Measurements from ENCODE around the gene CHMP5. TPM values are rescaled to one million over a fixed set of nuclear protein-coding genes. Genes with fewer than 3 reads are reported as not detected.

The CHMP5 gene
- total RNA-seq, 2 experiments from 2014 or later, result 31.2 to 50.1 TPM

DNA sequence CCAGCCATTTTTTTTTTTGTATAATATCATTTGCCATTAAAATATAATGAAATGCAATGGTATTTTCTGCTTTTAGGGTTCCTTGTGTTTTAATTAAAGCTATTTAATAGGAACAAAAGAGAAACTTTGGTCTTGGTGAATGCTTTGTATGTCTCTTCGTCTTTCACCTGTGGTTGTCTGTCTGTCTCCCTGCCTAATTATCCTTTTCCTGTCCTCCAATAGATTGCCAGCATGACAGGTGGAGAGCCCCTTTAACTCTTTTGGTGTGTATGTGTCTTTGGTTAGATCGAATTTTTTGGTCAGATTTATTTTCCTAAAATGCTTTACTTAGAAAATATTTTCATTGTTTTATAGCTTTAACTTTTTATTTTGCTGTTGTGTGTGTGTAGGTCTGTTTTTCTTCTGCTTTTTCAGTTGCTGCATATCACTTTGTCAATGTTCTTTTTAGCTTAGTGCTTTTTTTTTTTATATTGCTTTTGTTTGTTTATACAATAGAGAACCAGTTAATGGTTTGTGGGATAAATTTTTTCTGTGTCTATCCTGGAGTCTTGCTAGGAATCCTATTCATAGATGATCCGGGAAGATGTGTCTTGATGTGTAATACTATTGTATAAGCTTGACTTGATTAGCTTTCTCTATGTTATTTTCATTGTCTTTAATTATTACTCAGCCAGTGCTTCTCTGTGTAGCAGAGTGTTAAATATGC lies 8.6 kb downstream of the CHMP5 start:
- Histone ChIP-seq H3K79me2 (ENCODE audit: insufficient read depth, low read depth, low read length) (no peaks in the 10 kb centered on the region; the same call in 1 of the 2 replicates), H3K4me2 (ENCODE audit: low read length) (no peak overlapping the region), H3K4me1 (ENCODE audit: insufficient read depth, low read length, poor library complexity, severe bottlenecking) (no peaks in the 10 kb centered on the region), H4K20me1 (ENCODE audit: insufficient read depth, low read length) (no peaks in the 10 kb centered on the region), H3K27ac (ENCODE audit: low read depth, low read length, poor library complexity, severe bottlenecking) (no peak overlapping the region), H3K9me3 (ENCODE audit: low read length) (no peaks in the 10 kb centered on the region), H3K4me3 (ENCODE audit: low read depth, low read length, poor library complexity, severe bottlenecking) (no peak overlapping the region), H3K9me2 (ENCODE audit: insufficient read depth, low read length) (no peaks in the 10 kb centered on the region), H3K36me3 (ENCODE audit: insufficient read depth, low read length) (peaks cover 86% of the 10 kb centered on the region), H2AFZ (ENCODE audit: low read length) (no peak overlapping the region)
- no peak for DNase-seq (ENCODE audit: low spot score)
- TF ChIP-seq EZH2phosphoT487 (IDR thresholded peaks at IDR 0.05; ENCODE audit: borderline replicate concordance, low read depth, low read length), result no peak
- TF ChIP-seq, protein P1, sequence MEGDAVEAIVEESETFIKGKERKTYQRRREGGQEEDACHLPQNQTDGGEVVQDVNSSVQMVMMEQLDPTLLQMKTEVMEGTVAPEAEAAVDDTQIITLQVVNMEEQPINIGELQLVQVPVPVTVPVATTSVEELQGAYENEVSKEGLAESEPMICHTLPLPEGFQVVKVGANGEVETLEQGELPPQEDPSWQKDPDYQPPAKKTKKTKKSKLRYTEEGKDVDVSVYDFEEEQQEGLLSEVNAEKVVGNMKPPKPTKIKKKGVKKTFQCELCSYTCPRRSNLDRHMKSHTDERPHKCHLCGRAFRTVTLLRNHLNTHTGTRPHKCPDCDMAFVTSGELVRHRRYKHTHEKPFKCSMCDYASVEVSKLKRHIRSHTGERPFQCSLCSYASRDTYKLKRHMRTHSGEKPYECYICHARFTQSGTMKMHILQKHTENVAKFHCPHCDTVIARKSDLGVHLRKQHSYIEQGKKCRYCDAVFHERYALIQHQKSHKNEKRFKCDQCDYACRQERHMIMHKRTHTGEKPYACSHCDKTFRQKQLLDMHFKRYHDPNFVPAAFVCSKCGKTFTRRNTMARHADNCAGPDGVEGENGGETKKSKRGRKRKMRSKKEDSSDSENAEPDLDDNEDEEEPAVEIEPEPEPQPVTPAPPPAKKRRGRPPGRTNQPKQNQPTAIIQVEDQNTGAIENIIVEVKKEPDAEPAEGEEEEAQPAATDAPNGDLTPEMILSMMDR (conservative IDR thresholded peaks at IDR 0.05; ENCODE audit: low read length), result no peak
- no TSS peak for BruUV-seq (replicated peaks)
- ChIA-PET CTCF (ENCODE audit: unreplicated experiment) (no interaction called here), POLR2A (interaction anchor here (0.9 to 1.3 kb wide), 3 partner anchors 9 to 249 kb away, joined by 3 to 10 read pairs (median 4); no protein-coding TSS in a partner anchor)
- intact Hi-C loops (cut with micrococcal nuclease; ENCODE audit: unreplicated experiment), result no loop called here

DNA sequence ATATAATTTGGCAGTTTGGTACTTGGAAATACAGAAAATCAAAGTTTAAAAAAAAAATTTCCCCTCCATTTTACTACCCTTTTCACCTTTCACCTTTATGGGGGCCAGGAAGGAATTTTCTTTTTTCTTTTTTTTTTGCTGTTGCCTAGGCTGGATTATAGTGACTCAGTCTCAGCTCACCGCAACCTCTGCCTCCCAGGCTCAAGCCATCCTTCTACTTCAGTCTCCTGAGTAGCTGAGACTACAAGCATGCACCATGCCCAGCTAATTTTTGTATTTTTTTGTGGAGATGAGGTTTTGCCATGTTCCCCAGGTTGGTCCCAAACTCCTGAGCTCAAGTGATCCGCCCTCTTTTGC lies 9.1 kb downstream of the CHMP5 start:
- ChIA-PET CTCF (ENCODE audit: unreplicated experiment) (no interaction called here), POLR2A (no interaction called here)
- no peak for TF ChIP-seq EZH2phosphoT487 (IDR thresholded peaks at IDR 0.05; ENCODE audit: borderline replicate concordance, low read depth, low read length)
- TF ChIP-seq, protein P1 (conservative IDR thresholded peaks at IDR 0.05; ENCODE audit: low read length), result no peak
- Histone ChIP-seq H3K9me2 (ENCODE audit: insufficient read depth, low read length) (no peaks in the 10 kb centered on the region), H3K27ac (ENCODE audit: low read depth, low read length, poor library complexity, severe bottlenecking) (no peak overlapping the region), H2AFZ (ENCODE audit: low read length) (no peak overlapping the region), H3K4me3 (ENCODE audit: low read depth, low read length, poor library complexity, severe bottlenecking) (no peak overlapping the region), H4K20me1 (ENCODE audit: insufficient read depth, low read length) (no peaks in the 10 kb centered on the region), H3K4me1 (ENCODE audit: insufficient read depth, low read length, poor library complexity, severe bottlenecking) (no peaks in the 10 kb centered on the region), H3K36me3 (ENCODE audit: insufficient read depth, low read length) (peaks cover 86% of the 10 kb centered on the region), H3K9me3 (ENCODE audit: low read length) (no peaks in the 10 kb centered on the region), H3K79me2 (ENCODE audit: insufficient read depth, low read depth, low read length) (no peaks in the 10 kb centered on the region; the same call in 1 of the 2 replicates), H3K4me2 (ENCODE audit: low read length) (no peak overlapping the region)
- DNase-seq (ENCODE audit: low spot score), result no peak
- intact Hi-C loops (cut with micrococcal nuclease; ENCODE audit: unreplicated experiment), result no loop called here
- BruUV-seq (replicated peaks), result no TSS peak

DNA sequence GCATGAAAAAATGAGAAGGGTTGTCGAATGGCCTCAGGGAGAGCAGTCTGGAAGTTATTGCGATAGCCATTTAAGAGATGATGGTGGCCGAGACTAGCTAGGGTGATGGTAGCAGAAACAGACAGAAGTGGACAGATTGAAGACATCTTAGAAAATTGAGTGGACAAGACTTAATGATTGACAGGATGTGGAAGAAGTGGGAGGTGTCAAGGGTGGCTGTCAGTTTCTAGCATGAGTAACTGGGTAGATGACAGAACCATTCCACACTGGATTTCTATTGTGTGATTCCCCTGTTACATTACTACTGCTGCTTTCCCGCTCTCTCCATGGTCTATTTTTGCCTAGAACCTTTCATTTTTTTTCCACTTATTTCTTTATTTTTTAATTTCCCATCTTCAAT lies 12.6 kb downstream of the CHMP5 start:
- BruUV-seq (replicated peaks), result no TSS peak
- no peaks in the 10 kb centered on the region for H4K20me1 ChIP-seq (ENCODE audit: insufficient read depth, low read length)
- ChIA-PET POLR2A (no interaction called here), CTCF (ENCODE audit: unreplicated experiment) (no interaction called here)
- H3K79me2 ChIP-seq (ENCODE audit: insufficient read depth, low read depth, low read length), result no peaks in the 10 kb centered on the region; the same call in 1 of the 2 replicates
- DNase-seq (ENCODE audit: low spot score), result no peak
- H3K36me3 ChIP-seq (ENCODE audit: insufficient read depth, low read length), result peaks cover 83% of the 10 kb centered on the region
- no peaks in the 10 kb centered on the region for H3K9me2 ChIP-seq (ENCODE audit: insufficient read depth, low read length)
- H2AFZ ChIP-seq (ENCODE audit: low read length), result no peak overlapping the region
- H3K9me3 ChIP-seq (ENCODE audit: low read length), result no peaks in the 10 kb centered on the region
- H3K4me2 ChIP-seq (ENCODE audit: low read length), result no peak overlapping the region
- no peak overlapping the region for H3K27ac ChIP-seq (ENCODE audit: low read depth, low read length, poor library complexity, severe bottlenecking)
- no peaks in the 10 kb centered on the region for H3K4me1 ChIP-seq (ENCODE audit: insufficient read depth, low read length, poor library complexity, severe bottlenecking)
- H3K4me3 ChIP-seq (ENCODE audit: low read depth, low read length, poor library complexity, severe bottlenecking), result no peak overlapping the region
- intact Hi-C loops (cut with micrococcal nuclease; ENCODE audit: unreplicated experiment), result no loop called here
- TF ChIP-seq, protein P1 (conservative IDR thresholded peaks at IDR 0.05; ENCODE audit: low read length), result no peak
- TF ChIP-seq EZH2phosphoT487 (IDR thresholded peaks at IDR 0.05; ENCODE audit: borderline replicate concordance, low read depth, low read length), result no peak
